Measurements from ENCODE around the gene MAB21L4.

MAB21L4 gene

DNA sequence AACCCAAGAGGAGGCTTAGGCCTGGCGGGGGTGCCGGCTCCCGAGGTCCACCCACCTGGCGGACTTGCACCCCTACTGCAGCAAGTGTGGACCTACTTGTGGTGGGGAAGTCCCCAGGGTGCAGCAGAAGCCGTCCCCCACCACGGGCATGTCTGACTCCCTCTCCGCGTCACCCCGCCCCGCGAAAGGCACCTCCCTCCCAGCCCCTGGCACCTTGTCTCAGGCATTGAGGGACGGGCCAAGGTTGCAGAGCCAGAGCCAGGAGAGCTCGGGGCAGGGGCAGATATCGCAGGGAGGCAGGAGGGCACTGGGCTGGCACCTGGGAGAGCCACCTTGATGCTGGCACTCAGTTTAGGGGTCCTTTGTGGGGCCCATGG, 29.2 kb upstream of the MAB21L4 start:
- no peak for TF ChIP-seq CTCF (IDR thresholded peaks at IDR 0.05; ENCODE audit: borderline replicate concordance, control extremely low read depth, extremely low read depth, insufficient read depth, missing control alignments)
- no peak for DNase-seq (ENCODE audit: low spot score)
- in situ Hi-C loops (cut with MboI; ENCODE audit: low sequenced_read_pairs, unreplicated experiment) = no loop called here

- TF ChIP-seq CTCF (IDR thresholded peaks at IDR 0.05; ENCODE audit: borderline replicate concordance, control extremely low read depth, extremely low read depth, insufficient read depth, missing control alignments) = no peak
- DNase-seq (ENCODE audit: low spot score) = no peak
- in situ Hi-C loops (cut with MboI; ENCODE audit: low sequenced_read_pairs, unreplicated experiment) = no loop called here
Measured at GRCh38 chr2:240922982-240923537, 27.1 kb upstream of the MAB21L4 start.

DNA sequence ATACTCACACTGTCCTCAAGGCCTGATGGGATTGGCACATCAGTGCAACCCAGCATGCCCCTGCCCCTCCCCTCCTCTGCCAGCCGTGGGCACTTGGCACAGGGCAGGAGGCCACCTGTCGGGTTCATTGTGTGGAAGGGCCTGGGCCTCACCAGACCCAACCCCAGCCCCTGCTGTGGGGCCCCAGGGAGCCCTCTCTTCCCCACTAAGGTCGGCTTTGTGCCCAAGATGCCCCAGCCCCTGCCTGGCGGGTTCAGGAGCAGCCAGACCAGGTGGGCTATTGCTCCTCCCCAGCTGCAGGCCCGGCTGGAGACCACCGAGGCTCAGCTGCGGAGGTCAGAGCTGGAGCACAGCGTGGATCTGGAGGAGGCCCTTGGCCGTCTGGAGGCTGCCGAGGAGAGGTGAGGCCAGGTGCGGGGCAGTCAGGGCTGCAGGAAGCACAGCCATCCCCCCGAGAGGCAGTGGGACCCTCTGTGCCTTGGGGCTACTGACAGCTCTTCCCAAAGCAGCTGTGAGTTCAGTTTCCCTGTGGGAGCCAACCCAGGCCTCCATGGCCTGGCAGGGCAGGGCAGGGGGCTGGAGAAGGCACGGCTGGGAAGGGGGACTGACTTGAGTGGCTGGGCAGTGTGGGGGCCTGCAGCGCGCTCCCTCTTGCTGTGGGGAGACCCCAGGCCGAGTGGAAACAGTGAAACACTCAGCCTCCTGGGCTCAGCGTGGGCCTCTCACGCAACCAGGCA, 26.5 kb upstream of the MAB21L4 start:
- in situ Hi-C loops (cut with MboI; ENCODE audit: low sequenced_read_pairs, unreplicated experiment) = no loop called here
- DNase-seq (ENCODE audit: low spot score) = no peak
- no peak for TF ChIP-seq CTCF (IDR thresholded peaks at IDR 0.05; ENCODE audit: borderline replicate concordance, control extremely low read depth, extremely low read depth, insufficient read depth, missing control alignments)

DNA sequence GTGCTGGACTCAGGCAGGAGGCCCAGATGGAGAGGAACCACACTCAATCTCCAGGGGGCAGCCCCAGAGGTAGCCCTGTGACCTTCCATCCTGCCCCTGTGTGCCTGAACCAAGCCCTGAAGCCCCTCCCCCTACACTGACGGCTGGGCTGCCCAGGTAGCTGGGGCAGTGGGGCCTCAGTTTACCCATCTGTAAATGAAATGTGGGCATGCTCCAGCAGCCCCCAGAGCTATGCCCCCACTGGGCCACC, 26.0 kb upstream of the MAB21L4 start:
- DNase-seq (ENCODE audit: low spot score) = no peak
- in situ Hi-C loops (cut with MboI; ENCODE audit: low sequenced_read_pairs, unreplicated experiment) = no loop called here
- TF ChIP-seq CTCF (IDR thresholded peaks at IDR 0.05; ENCODE audit: borderline replicate concordance, control extremely low read depth, extremely low read depth, insufficient read depth, missing control alignments) = no peak

GRCh38 chr2:240921311-240921994, 25.5 kb upstream of the MAB21L4 start:
- DNase-seq (ENCODE audit: low spot score) = no peak
- TF ChIP-seq CTCF (IDR thresholded peaks at IDR 0.05; ENCODE audit: borderline replicate concordance, control extremely low read depth, extremely low read depth, insufficient read depth, missing control alignments) = no peak
- in situ Hi-C loops (cut with MboI; ENCODE audit: low sequenced_read_pairs, unreplicated experiment) = no loop called here

DNA sequence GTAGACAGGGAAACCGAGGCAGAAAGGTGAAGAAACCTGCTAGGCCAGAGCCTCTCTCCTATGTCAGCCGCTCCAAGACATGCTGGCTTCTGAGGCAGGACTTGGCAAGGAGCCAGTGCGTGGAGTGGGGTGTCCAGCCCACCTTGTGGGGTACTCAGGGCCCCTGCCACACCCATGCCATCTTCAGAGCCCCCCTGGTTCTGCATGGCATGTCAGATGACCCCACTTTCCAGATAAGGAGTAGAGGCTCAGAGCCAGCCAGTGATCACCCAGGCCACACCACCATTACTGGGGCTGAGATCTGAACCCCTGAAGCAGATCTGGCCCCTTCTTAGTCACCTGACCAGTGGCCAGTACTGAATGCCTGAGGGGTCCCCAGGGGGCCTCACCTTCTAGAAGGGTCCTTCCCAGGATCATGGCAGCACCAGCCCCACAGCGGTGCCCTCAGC, 24.9 kb upstream of the MAB21L4 start:
- TF ChIP-seq CTCF (IDR thresholded peaks at IDR 0.05; ENCODE audit: borderline replicate concordance, control extremely low read depth, extremely low read depth, insufficient read depth, missing control alignments) = no peak
- in situ Hi-C loops (cut with MboI; ENCODE audit: low sequenced_read_pairs, unreplicated experiment) = no loop called here
- no peak for DNase-seq (ENCODE audit: low spot score)
